Panc1 (cell line): Measurements from ENCODE around the gene KRT4. TPM values are rescaled to one million over a fixed set of nuclear protein-coding genes. Genes with fewer than 3 reads are reported as not detected.

Source experiments
- ATAC-seq: fragments of 200-7000 bp; cut with Tn5 transposase; 2 replicates; pipeline ENCODE4 v1.9.1; 2020; ENCODE audit warnings: mild to moderate bottlenecking, moderate library complexity
- BruUV-seq: library from RNA; stranded (reverse); fragments of 400-500 nt; replicated peaks from 2 replicates; lab custom pipeline; 2021; lab: Mats Ljungman, UMichigan
- CTCF ChIA-PET: fragments of 300-600 bp; sonication (Branson Sonifier 250); formaldehyde crosslinking; loops from one replicate; lab custom pipeline; 2022; ENCODE audit warnings: antibody characterized with exemption; lab: Charles Lee
- POLR2A ChIA-PET: fragments of 300-600 bp; sonication (Branson Sonifier 250); formaldehyde crosslinking; loops from one replicate; lab custom pipeline; 2022; ENCODE audit warnings: antibody characterized with exemption; lab: Charles Lee
- DNase-seq: peaks from one replicate; pipeline ENCODE4 v3.0.0-alpha.2; 2010; ENCODE audit warnings: low read depth, low spot score
- H3K27ac ChIP-seq: 2 replicates; pipeline ENCODE4 v1.5.1; 2011; ENCODE audit warnings: mild to moderate bottlenecking, low read length, inconsistent platforms
- H3K27me3 ChIP-seq: fragments of 200-500 bp; sonication (Bioruptor generic); 2 replicates; pipeline ENCODE4 v1.6.0; 2014; ENCODE audit warnings: low read length, inconsistent platforms; ENCODE audit not compliant: control insufficient read depth, insufficient read depth
- H3K36me3 ChIP-seq: fragments of 200-500 bp; sonication (Bioruptor generic); 2 replicates; pipeline ENCODE4 v1.5.1; 2014; ENCODE audit warnings: inconsistent platforms, mild to moderate bottlenecking, low read length, moderate library complexity; ENCODE audit not compliant: control insufficient read depth, insufficient read depth
- H3K4me1 ChIP-seq: 2 replicates; pipeline ENCODE4 v1.5.1; 2011; ENCODE audit warnings: inconsistent platforms, mild to moderate bottlenecking, low read length, moderate library complexity; ENCODE audit not compliant: control insufficient read depth, insufficient read depth
- H3K4me3 ChIP-seq, 2 experiments: 2 replicates each; pipeline ENCODE4 v1.5.1; 2011 to 2012; ENCODE audit warnings: low read depth in 2 of 2, low read length in 2 of 2, mild to moderate bottlenecking in 2 of 2, inconsistent platforms in 1 of 2, moderate library complexity in 1 of 2
- H3K9me3 ChIP-seq: fragments of 200-500 bp; sonication (Bioruptor generic); 2 replicates; pipeline ENCODE4 v1.5.1; 2014; ENCODE audit warnings: low read depth, mild to moderate bottlenecking, inconsistent platforms, low read length, moderate library complexity; ENCODE audit not compliant: control insufficient read depth, insufficient read depth
- POLR2AphosphoS5 ChIP-seq: IDR thresholded peaks from 2 replicates; pipeline ENCODE4 v1.6.1; 2012; ENCODE audit warnings: mild to moderate bottlenecking, low read depth, low read length, moderate library complexity
- SIN3A ChIP-seq: IDR thresholded peaks from 2 replicates; pipeline ENCODE4 v1.6.1; 2012; ENCODE audit warnings: low read depth, mild to moderate bottlenecking, low read length, moderate library complexity, borderline replicate concordance; ENCODE audit not compliant: insufficient read depth
- TCF7L2 ChIP-seq: IDR thresholded peaks from 2 replicates; pipeline ENCODE4 v1.6.1; 2011; ENCODE audit warnings: mild to moderate bottlenecking, low read depth, low read length, inconsistent platforms
- in situ Hi-C: cut with HindIII; loops from 2 replicates; pipeline ENCODE4 v1.10.0; 2016; ENCODE audit warnings: low sequenced_read_pairs, low pct_unique_long_range_greater_than_20kb
- intact Hi-C: fragments of 100-400 bp; cut with micrococcal nuclease; formaldehyde crosslinking; loops from one replicate; pipeline ENCODE4 v1.10.0; 2022; ENCODE audit not compliant: unreplicated experiment
- total RNA-seq: library from RNA; stranded (reverse); gene quantifications from one replicate; pipeline ENCODE4 v1.2.1, GENCODE V29; 2021; ENCODE audit not compliant: unreplicated experiment
- TF ChIP-seq, protein P1 (sequence below): fragments of 450-650 bp; IDR thresholded peaks from 2 replicates; pipeline ENCODE4 v1.5.1; 2017; ENCODE audit warnings: mild to moderate bottlenecking
- TF ChIP-seq, protein P2 (sequence below), 2 experiments: IDR thresholded peaks; 2 replicates each; pipeline ENCODE4 v1.6.1; 2011 to 2012; ENCODE audit warnings: low read depth in 2 of 2, control low read depth in 1 of 2, low read length in 1 of 2, mild to moderate bottlenecking in 1 of 2, moderate library complexity in 1 of 2; ENCODE audit not compliant: insufficient read depth in 1 of 2

KRT4 gene
- total RNA-seq, 1 experiment from 2014 or later, result 0.15 TPM

DNA sequence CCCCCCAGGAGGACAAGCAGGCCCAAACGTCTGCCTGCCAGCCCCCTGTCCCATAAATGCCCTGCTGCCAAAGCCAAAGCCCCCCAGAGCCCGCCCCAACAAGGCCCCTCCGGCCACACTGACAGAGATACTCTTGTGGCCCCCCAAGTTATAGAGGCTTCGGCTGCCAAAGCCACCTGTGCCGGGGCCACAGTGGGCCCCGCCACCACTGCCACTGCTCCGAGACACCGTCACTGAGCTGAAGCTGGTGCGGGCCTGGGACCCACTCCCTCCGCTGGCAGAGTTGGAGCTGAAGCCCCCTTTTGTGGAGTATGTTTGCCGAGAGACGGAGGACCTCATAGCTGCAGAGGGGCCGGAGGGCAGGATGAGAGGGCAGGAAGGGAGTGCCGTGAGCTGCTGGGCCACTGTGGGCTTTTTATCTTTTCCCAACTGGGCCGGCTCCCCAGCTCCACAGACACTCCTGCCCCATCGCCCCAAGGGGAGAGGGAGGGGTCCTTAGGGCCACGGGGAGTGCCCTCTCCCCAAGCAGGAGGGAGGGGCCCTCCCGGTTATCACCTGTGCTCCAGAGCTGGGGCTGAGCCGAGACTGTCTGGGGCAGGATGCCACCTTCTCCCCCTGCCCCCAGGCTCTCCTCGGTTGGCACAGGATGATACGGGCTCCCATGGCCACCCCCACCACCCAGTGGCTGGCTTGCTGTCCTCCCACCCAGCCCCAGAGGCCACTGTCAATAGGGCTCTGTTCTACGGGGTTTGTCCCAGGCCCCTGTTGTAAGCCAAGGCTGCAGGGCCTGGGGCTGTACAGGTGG lies 20.2 kb upstream of the KRT4 start, which contains the start of gene KRT79:
KRT79 (minus strand) TSS at position 390 of the 805 bp plus-strand sequence; CDS start at position 339, 51 bp downstream.
- ChIA-PET CTCF (no interaction called here), POLR2A (no interaction called here)
- no peaks in the 10 kb centered on the region for H3K36me3 ChIP-seq
- no peak within 1 kb of the TSS for H3K4me3 ChIP-seq
- H3K9me3 ChIP-seq, result no peaks in the 10 kb centered on the region
- no peaks in the 10 kb centered on the region for H3K27me3 ChIP-seq
- no TSS peak for BruUV-seq
- in situ Hi-C loops, result no loop called here
- peaks cover 3% of the 10 kb centered on the region; the same call in 1 of the 2 replicates for H3K4me1 ChIP-seq
- ATAC-seq (no peak), DNase-seq (no peak)
- intact Hi-C loops, result no loop called here
- no peak for TF ChIP-seq TCF7L2
- TF ChIP-seq, protein P1, sequence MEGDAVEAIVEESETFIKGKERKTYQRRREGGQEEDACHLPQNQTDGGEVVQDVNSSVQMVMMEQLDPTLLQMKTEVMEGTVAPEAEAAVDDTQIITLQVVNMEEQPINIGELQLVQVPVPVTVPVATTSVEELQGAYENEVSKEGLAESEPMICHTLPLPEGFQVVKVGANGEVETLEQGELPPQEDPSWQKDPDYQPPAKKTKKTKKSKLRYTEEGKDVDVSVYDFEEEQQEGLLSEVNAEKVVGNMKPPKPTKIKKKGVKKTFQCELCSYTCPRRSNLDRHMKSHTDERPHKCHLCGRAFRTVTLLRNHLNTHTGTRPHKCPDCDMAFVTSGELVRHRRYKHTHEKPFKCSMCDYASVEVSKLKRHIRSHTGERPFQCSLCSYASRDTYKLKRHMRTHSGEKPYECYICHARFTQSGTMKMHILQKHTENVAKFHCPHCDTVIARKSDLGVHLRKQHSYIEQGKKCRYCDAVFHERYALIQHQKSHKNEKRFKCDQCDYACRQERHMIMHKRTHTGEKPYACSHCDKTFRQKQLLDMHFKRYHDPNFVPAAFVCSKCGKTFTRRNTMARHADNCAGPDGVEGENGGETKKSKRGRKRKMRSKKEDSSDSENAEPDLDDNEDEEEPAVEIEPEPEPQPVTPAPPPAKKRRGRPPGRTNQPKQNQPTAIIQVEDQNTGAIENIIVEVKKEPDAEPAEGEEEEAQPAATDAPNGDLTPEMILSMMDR, result no peak
- TF ChIP-seq, protein P2, sequence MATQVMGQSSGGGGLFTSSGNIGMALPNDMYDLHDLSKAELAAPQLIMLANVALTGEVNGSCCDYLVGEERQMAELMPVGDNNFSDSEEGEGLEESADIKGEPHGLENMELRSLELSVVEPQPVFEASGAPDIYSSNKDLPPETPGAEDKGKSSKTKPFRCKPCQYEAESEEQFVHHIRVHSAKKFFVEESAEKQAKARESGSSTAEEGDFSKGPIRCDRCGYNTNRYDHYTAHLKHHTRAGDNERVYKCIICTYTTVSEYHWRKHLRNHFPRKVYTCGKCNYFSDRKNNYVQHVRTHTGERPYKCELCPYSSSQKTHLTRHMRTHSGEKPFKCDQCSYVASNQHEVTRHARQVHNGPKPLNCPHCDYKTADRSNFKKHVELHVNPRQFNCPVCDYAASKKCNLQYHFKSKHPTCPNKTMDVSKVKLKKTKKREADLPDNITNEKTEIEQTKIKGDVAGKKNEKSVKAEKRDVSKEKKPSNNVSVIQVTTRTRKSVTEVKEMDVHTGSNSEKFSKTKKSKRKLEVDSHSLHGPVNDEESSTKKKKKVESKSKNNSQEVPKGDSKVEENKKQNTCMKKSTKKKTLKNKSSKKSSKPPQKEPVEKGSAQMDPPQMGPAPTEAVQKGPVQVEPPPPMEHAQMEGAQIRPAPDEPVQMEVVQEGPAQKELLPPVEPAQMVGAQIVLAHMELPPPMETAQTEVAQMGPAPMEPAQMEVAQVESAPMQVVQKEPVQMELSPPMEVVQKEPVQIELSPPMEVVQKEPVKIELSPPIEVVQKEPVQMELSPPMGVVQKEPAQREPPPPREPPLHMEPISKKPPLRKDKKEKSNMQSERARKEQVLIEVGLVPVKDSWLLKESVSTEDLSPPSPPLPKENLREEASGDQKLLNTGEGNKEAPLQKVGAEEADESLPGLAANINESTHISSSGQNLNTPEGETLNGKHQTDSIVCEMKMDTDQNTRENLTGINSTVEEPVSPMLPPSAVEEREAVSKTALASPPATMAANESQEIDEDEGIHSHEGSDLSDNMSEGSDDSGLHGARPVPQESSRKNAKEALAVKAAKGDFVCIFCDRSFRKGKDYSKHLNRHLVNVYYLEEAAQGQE (IDR thresholded peaks at IDR 0.05; ENCODE audit: insufficient read depth in 1 of 2, low read depth in 2 of 2, low read length in 1 of 2), result no peak
- no peak for TF ChIP-seq POLR2AphosphoS5
- no peak within 1 kb of the TSS for H3K27ac ChIP-seq

DNA sequence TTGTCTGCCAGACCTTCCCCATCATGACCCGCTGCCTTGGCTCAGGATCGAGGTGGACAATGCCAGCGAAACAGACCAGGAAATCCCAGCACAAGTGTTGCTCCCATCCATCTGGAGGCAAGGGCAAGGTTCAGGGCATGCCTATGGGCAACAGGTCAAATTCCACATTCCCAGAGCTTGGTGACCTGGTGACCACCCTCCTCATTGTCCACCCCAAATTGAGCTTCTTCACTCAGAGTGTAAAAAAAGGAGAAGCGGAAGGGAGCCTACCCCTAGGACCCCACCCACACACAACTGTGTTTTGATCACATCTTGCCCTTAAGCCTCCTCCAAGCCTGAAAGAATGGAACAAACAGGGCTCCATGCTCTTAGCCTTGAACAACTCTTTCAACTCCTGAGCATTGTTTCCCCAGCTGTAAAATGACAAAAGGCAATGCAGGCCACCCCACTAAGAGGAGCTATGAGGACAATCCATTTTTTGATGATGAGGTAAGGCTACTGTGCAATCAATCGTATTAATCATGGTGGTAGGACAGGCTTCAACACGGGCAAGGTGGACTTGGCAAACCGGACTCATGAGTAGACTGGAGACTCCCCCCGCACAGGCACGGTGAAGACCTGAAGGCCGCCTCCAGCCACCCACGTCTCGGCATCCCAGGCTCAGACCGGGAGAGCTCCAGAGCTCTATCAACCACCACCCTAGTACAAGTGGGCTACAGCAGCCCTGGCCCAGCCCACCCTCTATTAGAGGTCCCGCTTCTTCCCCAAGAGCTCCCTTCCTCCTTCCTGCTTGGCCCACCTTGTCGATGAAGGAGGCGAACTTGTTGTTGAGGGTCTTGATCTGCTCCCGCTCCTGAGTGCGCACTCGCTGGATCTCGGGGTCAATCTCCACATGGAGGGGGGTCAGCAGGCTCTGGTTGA lies 19.3 kb upstream of the KRT4 start:
- ChIA-PET POLR2A (no interaction called here), CTCF (interaction anchor here (1.0 kb wide), 1 partner anchor 37 kb away, joined by 3 read pairs; no protein-coding TSS in a partner anchor)
- TF ChIP-seq TCF7L2, result no peak
- no peak for TF ChIP-seq SIN3A
- no peak for ATAC-seq
- intact Hi-C loops (no loop called here), in situ Hi-C loops (no loop called here)
- BruUV-seq, result no TSS peak
- Histone ChIP-seq H3K4me3 (no peak overlapping the region), H3K9me3 (no peaks in the 10 kb centered on the region), H3K4me1 (peaks cover 3% of the 10 kb centered on the region; the same call in 1 of the 2 replicates), H3K27ac (no peak overlapping the region), H3K36me3 (no peaks in the 10 kb centered on the region), H3K27me3 (no peaks in the 10 kb centered on the region)
- DNase-seq, result no peak
